Measurements from ENCODE around the gene LGR6.
"Not testable (repeated sequence)": the region's sequence is repeated elsewhere in the genome, so short reads cannot be mapped to it uniquely, and the experiment has no call there.

The LGR6 gene

DNA sequence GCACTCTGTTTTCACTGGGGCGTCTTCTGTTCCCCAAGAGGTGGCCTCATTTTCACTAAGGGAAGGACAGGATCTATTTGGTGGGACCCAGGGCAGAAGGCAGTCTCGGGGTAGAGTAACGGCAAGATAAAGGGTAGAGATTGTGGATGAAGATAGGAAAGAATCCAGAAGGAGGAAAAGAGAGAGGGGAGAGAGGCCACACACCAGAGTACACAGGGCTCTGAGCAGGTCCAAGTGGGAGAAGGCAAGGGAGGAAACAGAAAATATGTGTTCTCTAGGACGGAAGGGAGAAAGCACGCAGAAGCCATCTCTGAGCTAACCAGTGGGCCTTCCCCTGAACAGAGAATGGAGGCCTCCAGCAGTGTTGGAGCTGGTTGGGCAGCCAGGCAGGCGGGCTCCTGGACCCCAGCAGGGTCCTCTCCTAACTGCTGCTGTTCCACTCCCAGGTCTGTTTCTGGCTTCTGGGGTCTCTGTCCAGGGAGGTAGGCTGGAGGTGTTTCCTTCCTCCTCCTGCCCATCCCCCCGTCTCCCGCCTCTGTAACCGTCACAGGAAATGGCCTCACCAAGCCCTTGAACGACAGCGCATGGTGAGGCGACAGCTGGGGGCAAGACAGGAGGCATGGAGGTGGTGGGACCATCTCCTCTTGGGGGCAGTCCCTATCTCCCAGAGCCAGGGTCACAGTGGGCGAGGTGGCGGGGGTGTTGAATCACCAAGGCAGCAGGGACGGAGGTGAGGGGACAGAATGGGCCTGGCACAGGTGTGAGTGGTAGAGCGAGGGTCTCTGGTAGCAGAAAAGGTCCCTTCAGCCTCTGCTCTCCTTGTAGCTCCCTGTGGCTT, 33.8 kb upstream of the LGR6 start:
- DNase-seq (ENCODE audit: low read depth) = no peak

DNA sequence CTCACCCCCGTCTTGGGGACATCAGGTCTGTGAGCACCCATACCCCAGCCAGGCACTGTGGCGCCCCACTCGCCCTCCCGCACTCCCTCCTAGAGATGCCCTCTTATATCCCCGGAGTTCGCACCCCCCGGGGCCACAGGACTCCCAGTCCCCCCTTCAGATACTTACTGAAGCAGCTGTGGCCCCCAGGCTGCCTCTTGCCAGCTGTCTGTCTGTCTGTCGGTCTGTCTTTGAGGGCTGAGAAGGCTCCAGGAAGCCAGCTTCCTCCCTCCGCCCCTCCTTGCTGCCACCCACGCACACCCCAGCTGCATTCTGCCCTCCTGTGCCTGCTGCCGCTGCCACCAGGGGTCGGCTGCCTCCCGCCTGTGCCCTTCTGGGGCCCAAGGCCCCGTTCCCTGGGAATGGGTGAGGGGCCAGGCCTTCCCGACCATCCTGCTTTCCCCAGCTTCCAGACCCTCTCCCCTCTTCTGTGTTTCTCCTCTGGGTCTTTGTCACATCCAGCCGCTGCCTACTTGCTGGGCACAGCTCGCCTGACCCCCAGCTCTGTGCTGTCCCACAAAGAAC, 33.1 kb upstream of the LGR6 start, which contains the start of gene PTPN7:
Gene PTPN7 (minus strand): TSS at position 226 of the 564 bp plus-strand sequence. CDS start 1,200 bp downstream, outside the sequence.
- peak; percentile 53 for DNase-seq (ENCODE audit: low read depth)

DNA sequence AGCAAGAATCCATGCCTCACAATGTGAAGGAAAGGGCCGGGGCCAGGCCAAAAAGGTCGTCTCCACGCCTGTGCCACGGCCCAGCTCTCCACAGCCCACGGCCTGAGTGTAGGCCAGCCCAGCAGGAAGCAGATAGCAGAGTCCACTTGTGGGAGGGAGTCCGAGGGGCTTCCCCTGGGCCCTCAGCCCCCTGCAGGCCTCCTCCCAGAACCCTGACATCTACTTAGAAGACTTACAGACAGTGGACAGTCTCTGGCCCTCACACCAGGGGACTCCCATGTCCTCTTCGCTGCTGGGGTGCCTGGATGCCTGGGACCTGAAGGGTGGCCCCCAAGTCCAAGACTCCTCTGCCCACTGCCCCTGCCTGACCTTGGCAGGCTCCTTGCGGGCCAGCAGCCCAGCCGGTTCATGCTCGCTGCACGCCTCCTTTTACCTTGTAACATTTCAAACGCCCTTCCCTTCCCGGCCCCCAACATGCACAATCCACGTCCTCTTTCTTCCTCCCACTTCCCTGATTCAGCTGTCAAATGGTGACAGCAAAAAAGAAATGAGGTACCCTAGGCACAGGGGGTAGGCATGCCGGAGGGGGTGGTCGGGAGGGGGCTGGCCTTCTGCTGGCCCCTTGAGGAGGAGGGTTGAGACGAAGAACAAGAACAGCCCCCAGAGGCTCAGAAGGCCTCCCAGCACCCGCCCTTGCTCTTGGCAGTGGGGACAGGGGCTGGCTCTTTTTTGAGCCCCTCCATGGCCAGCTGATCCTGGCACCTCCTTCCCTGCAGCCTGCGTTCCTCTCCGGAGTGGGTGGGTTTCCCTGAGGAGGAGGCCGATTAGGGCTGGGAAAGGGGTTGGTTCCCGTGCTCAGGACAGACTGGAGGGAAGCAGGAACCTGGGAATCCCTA, 32.2 kb upstream of the LGR6 start:
- DNase-seq (ENCODE audit: low read depth) = no peak

DNA sequence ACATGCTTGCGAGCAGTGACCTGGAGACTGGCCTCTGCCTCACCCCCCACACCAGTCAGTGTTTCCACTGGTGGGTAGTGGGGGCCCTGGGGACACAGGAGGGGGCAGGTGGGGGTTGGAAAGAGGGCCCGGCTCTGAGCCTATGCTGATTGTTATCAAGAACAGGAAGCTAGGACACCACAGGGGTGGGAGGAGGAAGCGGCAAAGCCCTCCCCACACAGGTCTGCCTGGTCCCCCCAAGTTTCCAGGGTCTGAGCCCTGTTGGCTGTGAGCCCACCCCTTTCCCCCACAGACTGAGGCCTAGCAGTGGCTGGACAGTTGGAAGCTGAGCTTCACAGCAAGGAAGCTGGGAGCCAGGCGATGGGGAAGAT, 31.6 kb upstream of the LGR6 start:
- DNase-seq (ENCODE audit: low read depth) = no peak

DNA sequence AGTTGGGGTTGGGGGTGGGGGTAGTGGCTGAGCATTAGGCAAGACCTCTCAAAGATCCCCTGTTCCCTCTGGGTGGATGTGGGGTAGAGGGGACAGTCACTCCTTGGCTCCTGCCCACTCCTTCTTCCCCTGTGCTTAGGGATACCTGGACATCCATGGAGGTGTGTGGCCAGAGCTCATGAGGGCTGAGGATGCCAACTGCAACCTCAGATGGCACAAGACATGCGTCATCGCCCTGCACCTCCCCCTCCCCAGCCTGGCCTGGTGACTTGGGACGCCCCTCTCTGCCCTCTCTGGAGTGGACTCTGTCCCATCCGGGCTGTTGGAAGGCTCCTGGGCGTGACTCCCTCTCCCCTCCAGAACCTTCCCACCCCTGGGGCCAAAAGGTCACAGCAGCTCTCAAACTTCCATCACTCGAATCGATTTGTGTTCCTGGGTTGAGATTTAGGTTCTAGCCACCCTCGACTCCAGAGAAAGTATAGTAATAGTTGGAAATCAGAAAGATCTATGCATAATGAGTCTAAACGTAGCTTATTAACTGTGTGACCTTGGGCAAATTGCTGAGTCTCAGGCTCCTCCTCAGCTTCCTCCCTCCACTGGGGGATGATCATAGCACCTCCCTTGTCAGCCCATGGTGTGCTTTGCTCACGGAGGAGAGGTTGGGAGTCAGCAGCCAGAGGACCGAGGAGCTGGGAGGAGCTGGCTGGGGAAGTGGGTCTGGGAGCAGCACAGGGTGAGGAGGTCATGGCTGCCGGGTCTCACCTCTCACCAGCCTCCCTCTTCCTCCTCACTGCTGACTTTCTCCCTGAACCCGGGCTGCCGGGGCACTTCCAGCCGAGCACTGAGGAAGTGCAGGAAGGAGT, 30.9 kb upstream of the LGR6 start:
- DNase-seq (ENCODE audit: low read depth) = no peak

DNA sequence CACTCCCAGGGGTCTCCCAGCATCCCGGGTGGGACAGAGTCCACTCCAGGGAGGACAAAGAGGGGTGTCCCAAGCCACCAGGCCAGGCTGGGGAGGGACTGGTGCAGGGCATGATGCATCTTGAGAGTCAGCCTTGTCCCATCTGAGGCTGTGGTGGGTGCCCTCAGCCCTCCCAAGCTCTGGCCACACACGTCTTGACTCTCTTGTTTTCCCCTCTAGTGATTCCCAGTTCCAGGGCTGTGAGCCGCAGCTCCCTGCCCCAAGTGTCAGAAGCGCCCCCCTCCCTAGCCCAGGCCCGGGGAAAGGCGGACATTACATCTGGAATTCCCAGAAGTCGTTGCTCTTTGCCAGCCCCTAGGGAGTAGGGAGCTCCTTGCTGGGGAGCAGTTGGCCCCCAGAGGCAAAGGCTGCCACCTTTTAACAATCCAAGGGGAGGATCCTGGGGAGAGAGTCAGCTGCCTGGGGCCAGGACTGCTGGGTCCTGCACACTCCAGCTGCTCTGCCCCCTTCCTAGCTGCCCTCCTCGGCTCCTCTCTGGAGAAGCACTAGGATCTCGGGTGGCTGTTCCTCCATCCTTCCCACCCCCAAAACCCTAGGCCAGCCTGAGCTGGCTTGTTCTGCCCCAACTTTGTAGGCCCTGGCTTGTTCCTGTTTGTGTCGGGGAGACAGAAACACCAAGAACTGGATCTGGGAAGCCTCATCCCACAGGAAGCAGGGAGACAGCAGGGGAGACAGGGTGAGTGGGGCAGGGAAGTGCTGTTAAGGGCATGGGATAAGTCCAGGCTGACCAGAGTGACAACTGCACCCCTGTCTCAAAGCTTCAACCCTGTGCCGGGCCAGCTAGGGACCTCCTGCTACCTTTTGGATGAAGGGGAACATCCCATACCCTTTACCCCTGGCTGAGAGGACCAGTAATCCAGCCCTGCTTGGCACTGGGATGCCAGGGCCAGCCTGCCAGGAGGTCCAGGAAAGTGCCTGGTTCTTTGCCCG, 30.0 kb upstream of the LGR6 start:
- DNase-seq (ENCODE audit: low read depth) = no peak

DNA sequence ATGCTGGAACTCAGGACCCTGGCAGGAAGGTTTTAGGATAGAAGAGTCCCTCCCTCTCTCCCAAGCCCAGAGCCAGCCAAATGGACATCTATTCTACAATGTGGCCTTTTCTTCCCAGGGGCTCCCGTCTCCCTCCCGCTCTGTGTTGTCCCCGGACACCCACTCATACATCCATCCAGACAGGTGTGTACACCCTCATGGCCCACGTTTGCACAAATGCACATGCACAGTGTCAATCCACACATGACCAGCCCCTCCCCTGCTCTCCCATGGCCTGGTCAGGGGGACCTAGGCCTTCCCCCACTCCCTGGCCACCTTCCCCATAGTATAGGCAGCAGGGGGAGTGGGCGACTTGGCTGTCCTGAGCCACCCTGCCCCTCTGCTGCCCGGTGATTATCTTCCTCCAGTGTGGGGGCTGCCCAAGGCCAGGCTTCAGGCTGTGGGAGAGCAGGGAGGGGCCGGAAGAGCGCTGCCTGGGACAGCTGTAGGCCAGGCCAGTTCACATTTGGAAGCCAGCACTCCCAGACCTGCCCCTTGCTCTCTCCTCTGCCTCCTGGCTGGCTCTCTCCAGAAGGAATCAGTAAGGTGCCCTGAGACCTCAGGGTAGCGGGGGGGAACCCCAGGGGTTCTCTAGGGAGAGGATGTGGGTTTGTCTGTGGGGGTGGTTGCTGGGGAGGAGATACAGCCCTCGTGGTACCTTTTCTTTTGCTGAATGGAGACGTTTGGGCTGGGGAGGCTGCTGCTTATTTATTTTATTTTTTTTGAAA, 29.1 kb upstream of the LGR6 start:
- DNase-seq (ENCODE audit: low read depth) = peak; percentile 82

DNA sequence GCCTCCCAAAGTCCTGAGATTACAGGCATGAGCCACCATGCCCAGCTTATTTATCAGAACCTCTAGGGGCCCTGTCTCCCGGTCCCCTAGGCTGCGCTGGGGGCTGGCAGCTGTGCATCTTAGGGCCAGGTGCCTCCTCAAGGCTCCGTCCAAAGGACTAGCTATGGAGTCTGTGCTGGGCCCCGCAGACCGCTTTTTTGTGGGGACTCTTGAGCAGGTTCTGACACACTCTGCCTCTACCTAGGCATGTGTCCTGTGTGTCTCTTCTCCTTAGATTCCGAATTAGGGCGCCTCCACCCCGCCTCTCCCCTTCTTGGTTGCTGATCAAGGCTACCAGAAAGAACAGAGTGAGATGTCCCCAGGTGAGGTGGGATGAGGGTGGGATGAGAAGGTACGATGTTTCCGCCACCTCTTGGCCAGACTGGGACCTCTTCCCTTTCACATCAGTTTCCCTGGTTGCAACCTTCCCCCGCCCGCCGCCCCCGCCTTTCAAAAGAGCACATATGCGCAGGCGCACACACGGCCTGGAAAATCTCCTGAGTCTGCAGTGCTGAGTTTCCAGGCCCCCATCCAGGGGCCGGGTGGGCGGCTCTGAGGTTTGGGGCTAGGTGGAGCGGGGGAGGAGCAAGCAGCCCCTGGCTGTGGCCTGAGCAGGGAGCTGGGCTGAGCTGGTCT, 28.2 kb upstream of the LGR6 start:
- no peak for DNase-seq (ENCODE audit: low read depth)

DNA sequence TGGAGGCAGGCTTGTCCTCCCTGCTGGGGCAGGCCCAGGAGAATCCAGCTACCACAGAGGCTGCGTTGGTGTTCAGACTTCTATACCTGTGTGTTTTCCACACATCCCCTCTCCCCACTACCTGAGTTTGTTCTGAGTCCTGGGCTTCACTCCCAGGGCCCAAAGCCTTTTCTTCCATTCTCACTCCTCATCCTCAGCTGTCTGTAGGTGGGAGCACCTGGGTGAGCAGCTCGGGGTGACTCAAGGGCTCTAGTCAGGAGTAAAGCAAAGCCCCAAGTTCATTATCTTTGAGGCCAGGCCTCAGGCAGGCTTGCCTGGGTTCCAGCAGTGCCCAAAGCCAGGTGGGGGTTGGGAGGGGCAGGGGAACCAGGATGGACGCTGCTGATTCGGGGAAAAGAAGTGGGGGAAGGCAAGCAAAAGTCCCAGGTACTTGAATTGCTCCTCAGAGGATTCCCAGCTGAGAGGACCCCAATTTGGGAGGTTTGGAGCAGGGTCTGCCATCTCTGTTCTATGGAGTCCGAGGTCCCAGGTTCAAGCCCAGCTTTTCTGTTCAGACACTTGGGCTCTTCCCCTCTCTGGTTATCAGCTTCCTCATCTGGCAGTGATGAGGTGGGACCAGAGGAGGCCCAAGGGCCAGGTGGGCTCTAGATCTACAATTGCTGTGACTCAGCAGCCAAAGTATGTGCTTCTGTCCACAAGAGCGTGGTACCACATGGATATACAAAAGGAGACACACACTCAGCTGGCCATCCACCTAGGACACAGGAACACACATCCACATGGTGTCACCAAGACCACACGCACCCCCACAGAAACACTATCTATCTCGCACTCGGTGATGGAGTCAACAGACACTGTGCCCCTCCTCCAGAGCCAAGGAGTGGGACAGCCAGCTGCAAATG, 27.4 kb upstream of the LGR6 start:
- DNase-seq (ENCODE audit: low read depth) = no peak

DNA sequence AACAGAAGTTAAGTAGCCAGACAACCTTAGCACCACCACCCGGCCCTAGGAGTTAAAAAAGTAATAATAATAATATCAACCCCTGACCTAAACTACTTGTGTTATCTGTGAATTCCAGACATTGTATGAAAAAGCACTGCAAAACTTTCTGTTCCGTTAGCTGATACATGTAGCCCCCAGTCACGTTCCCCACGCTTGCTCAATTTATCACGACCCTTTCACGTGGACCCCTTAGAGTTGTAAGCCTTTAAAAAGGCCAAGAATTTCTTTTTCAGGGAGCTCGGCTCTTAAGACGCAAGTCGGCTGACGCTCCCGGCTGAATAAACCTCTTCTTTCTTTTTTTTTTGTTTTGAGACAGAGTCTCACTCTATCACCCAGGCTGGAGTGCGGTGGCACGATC, 26.5 kb upstream of the LGR6 start:
- DNase-seq (ENCODE audit: low read depth) = not testable (repeated sequence)

DNA sequence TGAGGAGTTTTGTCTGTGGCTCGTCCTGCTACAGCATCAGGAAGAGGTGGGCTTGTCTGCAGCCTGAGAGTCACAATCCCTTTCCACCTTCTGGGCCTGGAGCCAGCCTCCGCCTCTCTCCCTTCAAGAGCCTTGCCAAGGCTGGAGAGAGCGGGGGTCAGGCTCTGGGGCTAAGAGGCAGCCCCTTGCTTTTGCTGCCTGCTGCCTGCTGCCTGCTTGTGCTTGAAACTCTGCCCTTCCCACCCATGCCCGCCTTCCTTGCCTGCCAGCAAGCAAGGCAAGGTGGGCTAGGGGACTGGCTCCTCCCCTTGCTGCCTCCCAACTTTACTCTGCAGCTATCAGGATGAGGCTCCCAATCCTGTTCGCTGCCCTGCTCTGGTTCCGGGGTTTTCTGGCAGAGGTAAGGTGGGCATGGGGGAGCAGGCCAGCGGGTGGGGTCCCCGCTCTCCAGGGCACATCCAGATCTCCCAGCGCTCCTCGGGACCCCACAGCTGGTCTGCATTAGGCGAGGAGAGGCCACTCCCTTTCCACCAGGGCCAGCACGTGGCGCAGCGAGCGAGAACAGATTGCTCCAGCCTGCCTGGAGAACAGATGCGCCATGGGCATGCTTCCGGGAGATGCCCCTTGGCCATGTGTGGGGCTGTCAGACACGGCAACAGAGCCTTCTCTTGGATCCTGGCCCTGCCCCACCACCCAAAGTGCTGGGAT, 25.7 kb upstream of the LGR6 start:
- no peak for DNase-seq (ENCODE audit: low read depth)

DNA sequence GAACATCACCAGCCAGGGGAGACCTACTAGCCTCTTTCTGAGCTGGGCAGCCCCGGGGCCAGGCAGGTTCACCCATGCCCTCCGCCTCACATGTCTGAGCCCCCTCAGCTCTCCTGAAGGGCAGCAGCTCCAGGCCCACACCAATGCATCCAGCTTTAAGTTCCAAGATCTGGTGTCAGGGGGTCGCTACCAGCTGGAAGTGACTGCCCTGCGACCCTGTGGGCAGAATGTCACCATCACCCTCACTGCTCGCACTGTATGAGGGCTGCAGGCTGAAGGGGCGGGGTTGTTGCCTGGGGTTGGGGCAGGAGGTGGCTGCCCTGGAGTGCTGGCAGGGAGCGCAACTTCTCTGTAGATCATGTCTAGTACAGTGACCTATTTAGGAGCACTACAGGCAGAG, 24.7 kb upstream of the LGR6 start:
- no peak for DNase-seq (ENCODE audit: low read depth)

DNA sequence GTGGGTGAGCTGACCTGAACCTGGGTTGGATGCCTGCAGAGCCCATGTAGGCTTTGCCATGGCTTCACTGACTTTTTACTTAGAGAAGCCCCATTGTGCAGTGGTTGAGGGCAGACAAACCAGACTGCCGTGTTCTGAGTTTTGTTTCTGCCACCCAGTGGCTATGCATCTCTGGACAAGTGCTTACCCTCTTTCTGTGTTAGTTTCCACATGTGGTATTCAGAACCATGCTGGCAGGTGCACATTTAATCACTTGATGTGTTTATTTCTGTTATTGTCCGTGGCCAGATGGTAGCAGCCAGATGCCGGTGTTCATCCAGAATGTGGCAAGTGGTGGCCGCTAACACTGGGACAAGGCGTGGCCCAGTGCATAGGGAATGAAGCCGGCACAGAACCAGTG, 22.9 kb upstream of the LGR6 start:
- DNase-seq (ENCODE audit: low read depth) = no peak

DNA sequence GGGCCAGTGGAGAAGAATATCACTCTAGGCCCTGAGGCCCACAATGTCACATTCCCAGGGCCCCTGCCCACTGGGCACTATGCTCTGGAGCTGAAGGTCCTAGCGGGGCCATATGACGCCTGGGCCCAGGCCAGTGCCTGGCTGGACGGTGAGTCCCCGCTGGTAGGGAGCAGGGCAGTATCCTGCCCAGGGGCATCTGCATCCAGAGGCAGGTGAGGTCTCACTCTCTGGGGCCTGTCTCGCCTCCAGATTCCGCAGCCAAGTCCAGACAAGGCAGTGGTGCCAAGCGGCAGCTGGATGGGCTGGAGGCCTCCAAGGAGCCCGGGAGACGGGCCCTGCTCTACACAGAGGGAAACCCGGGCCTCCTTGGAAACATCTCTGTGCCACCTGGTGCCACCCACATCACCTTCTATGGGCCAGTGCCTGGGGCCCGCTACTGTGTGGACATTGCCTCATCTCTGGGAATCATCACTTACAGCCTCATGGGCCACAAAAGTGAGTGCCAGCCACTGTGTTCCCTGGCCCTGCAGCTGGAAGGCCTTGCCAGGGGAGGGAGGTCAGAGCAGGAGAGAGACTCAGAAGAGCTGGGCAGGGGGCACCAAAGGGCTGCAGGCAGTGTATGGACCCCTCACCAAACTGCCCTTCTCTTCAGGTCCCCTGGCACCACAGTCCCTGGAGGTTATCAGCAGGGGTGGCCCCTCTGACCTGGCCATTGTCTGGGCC, 22.1 kb upstream of the LGR6 start:
- no peak for DNase-seq (ENCODE audit: low read depth)

DNA sequence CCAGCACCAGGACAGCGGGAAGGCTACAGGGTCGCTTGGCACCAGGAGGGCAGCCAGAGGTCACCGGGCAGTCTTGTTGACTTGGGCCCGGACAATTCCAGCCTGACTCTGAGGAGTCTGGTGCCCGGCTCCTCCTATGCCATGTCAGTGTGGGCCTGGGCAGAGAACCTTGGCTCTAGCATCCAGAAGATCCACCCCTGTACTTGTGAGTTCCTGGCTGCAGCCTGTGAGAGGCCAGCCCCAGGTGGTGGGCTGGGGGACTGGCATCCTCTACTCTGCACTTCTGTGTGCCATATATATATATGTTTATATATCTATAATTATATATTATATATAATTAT, 21.6 kb upstream of the LGR6 start:
- no peak for DNase-seq (ENCODE audit: low read depth)

DNA sequence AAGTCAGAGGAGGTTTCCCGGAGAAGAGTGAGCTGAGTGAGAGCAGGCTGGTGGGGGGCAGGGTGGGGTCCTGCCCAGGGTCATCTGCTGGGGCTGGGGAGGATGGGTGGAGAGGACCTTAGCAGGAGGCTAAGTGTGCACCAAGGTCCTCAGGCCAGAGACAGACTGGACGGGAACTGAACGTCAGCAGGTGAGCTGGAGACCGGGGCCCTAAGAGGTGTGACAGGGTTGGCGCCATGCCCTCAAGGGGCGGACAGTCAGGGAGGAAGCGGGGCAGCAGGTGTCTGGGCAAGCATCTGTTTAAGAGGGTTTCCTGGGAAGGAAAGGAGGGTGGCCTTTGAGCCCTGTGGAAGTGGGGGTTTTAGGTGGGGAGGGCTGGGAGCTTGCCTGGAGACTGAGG, 19.6 kb upstream of the LGR6 start:
- DNase-seq (ENCODE audit: low read depth) = no peak
